AG09309 (cell line): Measurements from ENCODE around the gene PRKAG2.

Experiments
- DNase-seq: peaks from one replicate; pipeline ENCODE4 v3.0.0-alpha.2; 2010; ENCODE audit warnings: low read depth
- H3K4me3 ChIP-seq: 2 replicates; pipeline ENCODE4 v1.5.1; 2011; ENCODE audit warnings: mild to moderate bottlenecking, low read depth, low read length, moderate library complexity; ENCODE audit not compliant: control insufficient read depth
- CTCF ChIP-seq: IDR thresholded peaks from 2 replicates; pipeline ENCODE4 v1.5.1; 2011; ENCODE audit warnings: mild to moderate bottlenecking, low read depth, low read length, inconsistent platforms; ENCODE audit not compliant: insufficient read depth, control insufficient read depth; ENCODE audit errors: missing control alignments

PRKAG2 gene

GRCh38 chr7:151694828-151695580, 181.9 kb downstream of the PRKAG2 start:
- no peak overlapping the region for H3K4me3 ChIP-seq
- TF ChIP-seq CTCF = no peak
- no peak for DNase-seq

- TF ChIP-seq CTCF = no peak
- DNase-seq = no peak
- no peak overlapping the region for H3K4me3 ChIP-seq
Measured at GRCh38 chr7:151694441-151694827, 182.5 kb downstream of the PRKAG2 start.

GRCh38 chr7:151693140-151693539, 183.8 kb downstream of the PRKAG2 start:
- H3K4me3 ChIP-seq = no peak overlapping the region
- TF ChIP-seq CTCF = no peak
- no peak for DNase-seq

GRCh38 chr7:151692721-151693120, 184.2 kb downstream of the PRKAG2 start:
- H3K4me3 ChIP-seq = no peak overlapping the region
- TF ChIP-seq CTCF = no peak
- DNase-seq = no peak

GRCh38 chr7:151691449-151691848, 185.5 kb downstream of the PRKAG2 start:
- TF ChIP-seq CTCF = no peak
- no peak overlapping the region for H3K4me3 ChIP-seq
- DNase-seq = no peak

GRCh38 chr7:151690606-151691005, 186.3 kb downstream of the PRKAG2 start:
- no peak for TF ChIP-seq CTCF
- H3K4me3 ChIP-seq = no peak overlapping the region
- DNase-seq = no peak

- DNase-seq = no peak
- TF ChIP-seq CTCF = no peak
Measured at GRCh38 chr7:151689196-151689971, 187.5 kb downstream of the PRKAG2 start.

More at GRCh38 chr7:151689196-151689971, 187.5 kb downstream of the PRKAG2 start:
- no peak overlapping the region for H3K4me3 ChIP-seq
